HTERT RPE-1 (cell line): ENCODE measurements around the gene LHPP.

Source experiments
- in situ Hi-C: fragments of 300-500 bp; cut with MboI; formaldehyde crosslinking; loops from 4 replicates; pipeline ENCODE4 v1.14.3; 2020; ENCODE audit warnings: low sequenced_read_pairs

Gene LHPP

DNA sequence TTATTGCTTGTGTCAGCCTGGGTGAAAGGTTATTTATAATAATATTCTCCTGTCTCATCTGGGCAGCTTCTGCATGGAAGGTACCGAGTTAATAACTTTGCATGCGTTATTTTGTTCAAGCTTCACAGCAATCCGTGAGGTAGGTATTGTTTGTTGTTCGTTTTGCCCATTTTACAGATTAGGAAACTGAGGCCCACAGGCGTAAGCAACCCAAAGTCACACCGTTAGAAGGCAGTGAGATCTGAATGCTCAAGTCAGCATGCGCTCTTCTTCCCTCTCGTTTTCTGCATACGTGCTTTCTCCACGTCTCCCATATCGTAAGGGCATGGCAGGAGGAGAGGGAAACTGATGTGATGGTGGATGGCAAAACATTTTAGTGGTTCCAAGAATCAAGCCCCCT, 34.1 kb downstream of the LHPP start:
- in situ Hi-C loops: no loop called here

DNA sequence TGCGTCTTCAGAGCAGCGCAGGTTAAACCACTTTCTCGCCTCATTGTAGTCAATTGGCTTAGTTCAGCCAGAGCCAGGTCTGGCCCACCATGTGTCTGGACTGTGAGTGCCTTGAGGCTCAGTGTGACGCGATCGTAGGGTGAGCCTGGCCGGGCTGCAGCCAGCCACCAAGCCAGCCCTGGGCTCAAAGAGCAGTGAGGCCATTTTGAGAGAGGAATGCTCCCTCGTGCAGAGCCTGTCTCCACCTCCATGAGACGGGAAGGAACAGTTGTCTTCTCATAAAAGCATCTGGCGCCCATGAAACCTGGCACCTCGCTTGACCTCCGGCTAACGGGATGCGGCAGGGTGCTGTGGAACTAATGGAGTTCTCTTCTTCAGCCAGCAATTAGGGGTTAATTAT, 34.5 kb downstream of the LHPP start:
- in situ Hi-C loops: no loop called here

DNA sequence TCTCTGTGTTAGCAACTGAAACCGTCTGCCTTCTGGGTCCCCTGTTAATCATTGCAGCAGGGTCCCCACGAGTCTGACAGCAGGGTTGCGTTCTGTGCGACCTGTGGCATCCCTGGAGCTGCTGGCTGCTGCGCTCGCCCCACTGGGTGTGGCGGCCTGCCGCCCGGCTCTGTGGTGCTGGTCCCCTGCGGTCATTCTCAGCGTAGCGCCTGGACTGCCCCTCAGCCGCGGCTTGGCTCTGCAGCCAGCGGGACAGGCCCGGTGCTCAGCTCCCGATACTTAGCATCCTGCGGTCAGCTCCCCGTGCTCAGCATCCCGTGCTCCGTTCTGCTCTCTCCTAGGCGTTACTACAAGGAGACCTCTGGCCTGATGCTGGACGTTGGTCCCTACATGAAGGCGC, 35.0 kb downstream of the LHPP start:
- in situ Hi-C loops: no loop called here

DNA sequence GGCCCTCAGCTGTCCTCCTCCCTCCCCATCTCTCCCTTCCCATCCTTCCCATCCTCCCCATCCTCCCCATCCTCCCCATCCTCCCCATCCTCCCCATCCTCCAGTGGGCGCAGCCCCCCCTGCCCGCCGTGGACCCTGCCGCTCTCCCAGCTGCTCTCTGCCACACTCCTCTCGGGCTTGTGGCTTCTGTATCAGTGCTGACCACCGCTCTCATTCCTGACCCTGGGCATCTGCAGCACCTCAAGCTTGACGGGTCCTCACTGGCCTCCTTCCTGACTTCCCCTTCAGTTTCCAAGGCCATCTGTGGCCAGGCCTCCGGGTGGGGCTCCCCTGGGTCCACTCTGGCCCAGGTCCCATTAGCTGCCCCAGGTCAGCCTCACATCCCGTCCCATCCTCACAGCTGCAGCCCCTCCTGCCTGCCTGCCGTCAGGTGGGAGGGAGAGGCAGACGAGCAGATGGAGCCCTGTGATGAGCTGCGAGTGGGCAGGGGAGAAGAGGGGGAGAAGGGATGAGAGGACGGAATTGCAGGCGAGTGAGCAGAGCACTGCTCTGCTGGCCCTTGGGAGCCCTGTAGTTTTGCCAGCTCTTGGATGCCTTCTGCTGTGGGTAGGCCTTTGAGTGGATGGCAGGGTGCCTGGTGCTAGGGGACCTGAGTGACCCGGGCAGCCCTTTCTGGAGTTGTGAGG, 35.7 kb downstream of the LHPP start:
- in situ Hi-C loops: no loop called here

DNA sequence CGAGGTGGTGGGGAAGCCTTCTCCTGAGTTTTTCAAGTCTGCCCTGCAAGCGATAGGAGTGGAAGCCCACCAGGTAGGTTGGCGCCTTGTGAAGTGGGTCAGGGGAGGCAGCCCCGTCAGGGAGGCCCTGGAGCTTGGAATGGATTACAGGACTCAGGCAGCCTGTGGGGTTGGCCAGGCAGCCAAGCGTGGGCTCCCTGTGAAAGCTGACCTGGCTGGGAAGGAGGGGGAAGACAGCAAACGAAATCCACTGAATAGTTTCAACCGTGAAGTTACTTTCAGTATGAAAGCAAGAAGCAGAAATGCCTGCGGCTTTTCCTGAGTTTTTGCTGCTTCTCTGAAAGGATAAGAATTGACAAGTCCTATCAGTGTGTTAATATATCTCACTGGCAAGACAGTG, 36.4 kb downstream of the LHPP start:
- in situ Hi-C loops: no loop called here

DNA sequence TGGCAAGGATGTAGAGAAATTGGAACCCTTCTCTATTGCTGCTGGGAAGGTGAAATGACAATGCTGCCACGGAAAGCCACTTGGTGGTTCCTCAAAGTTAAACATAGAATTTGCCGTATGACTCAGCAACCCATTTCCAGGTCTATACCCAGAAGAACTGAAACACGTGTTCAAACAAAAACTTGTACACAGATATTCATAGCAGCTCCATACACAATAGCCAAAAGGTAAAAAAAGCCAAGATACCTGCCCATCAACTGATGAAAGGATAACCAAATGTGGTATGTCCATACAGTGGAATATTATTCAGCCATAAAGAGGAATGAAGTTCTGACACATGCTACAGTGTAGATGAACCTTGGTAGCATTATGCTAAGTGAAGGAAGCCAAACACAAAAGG, 39.1 kb downstream of the LHPP start:
- in situ Hi-C loops: no loop called here

DNA sequence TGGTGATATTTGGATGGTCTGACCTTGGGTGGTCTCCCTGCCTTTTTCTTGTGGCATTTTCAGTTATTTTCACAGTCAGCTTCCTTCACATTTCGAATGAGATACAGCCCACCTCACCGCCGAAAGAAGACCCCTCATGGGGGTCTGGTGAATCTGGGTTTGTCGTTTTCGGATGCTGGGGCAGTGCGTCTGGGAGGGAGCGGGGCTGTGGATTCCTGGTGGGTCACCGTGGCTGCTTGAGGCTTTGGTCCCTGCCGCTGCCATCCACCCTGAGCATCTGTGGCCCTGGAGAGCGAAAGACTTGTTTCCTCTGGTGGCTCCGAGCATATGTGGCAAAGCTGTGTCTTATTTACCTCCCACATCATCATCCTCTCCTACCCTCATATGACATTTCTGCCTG, 43.1 kb downstream of the LHPP start:
- in situ Hi-C loops: no loop called here

DNA sequence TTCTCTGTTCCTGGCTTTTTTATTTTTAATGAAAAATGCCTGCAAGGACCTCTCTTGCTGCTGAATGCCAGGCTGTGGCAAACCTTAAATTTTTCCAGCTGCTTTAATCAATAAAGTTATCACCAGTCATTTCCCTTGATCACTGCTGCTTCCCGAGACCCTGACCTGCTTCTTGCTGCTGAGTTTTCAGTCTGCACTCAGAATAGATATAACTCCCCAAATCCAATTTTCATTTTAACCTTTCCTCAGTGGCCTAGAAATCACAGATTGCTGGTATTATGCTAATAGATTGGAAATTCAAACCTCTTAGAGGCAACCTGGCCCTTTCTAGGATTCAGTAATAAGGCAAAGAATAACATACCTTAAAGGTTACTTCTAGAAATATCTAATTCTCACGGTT, 43.7 kb downstream of the LHPP start:
- in situ Hi-C loops: no loop called here

DNA sequence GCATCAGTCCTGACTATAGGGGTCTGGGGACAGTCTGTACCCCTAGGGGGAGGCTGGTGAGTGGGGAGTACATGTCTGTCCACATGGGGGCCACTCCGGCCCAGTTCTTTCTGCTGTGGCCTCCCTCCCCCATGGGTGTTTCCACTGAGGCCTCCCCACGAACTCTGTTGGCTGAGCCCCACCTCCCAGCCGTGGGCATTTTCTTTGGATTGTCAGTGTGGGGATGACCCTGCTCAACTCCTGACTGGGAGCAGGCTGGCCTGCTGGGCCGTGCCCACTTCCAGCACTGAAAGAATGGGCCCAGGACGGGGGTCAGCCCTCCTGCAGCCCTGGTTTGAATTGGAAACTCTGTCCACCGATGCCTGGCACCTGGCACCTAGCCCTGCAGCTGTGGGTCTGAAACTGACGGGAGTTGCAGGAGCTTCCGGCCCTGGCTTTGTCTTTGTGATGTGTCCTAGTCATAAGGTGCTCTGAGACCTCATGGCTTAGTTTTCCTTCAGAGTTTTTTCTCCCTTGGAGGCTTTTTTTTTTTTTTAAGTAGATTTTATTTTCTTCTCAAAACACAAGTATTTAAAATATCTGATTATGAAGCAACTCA, 46.5 kb downstream of the LHPP start:
- in situ Hi-C loops: no loop called here

DNA sequence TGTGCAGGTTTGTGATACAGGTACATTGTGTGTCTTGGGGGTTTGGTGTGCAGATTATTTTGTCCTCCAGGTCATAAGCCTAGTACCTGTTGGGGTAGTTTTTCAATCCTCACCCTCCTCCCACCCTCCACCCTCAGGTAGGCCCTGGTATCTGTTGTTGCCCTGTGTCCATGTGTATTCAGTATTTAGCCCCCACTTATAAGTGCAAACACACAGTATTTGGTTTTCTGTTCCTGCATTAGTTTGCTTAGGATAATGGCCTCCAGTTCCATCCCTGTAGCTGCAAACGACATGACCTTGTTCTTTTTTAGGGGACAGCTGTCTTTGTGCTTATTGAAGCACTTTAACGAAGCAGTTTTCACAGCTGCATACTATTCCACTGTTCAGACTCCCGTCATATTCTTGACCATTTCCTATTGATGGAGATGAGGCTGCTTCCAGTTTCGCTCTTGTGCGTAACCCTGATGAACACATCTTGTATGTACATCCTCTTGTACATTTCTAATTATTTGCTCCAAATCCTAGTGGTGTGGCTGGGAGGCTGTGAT, 47.4 kb downstream of the LHPP start:
- in situ Hi-C loops: no loop called here

DNA sequence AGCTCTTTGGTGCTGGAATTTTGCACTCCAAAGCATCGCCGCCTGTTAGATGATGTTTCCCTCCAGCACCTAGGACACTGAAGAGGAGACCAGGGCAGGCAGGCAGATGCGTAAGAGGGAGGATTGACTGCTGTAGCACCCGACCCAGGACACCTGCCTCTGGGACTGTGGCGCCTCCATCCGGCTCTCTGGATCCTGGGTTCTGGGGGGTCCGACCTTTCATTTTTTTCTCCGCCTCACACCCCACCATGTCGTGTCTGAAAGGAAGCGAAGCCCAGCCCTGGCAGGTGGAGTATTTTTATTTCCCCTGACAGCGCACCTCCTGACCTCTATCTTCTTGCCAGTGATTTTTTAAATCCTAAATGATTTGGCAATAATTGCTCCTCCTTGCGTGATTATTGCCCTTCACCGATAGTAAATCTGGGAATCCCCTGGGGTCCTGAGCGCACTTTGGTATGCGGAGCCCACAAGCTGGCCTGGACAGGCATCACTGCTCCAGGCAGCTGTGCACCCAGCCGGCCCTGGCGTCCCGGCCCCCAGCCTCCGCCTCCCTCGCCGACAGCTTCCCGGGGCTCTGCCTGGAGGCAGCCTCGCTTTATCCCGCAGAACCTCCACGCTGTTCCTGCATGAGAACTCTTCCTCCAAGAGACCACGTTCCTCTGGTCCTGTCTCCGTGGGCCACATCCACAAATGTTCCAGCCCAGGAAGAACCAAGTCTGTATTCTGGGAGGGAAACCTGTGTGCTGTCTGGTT, 48.4 kb downstream of the LHPP start:
- in situ Hi-C loops: no loop called here

DNA sequence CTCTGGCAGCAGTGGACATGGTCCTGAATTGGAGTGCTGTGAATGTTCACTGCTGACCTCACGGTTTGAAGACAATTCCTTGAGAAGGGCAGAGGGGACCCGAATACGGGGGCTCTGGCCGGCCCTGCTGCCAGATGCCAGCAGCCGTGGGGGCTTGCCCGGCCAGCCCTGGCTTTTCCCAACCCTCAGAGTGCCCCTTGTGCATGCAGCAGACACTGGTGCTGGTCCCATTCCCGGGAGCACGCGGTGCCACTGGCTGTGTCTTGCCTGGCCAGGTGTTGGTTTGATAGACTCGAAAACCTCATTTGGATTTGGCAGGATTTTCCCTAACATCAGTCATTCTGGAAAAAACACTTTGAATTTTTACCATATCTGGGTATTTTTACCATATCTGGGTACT, 49.1 kb downstream of the LHPP start:
- in situ Hi-C loops: no loop called here

DNA sequence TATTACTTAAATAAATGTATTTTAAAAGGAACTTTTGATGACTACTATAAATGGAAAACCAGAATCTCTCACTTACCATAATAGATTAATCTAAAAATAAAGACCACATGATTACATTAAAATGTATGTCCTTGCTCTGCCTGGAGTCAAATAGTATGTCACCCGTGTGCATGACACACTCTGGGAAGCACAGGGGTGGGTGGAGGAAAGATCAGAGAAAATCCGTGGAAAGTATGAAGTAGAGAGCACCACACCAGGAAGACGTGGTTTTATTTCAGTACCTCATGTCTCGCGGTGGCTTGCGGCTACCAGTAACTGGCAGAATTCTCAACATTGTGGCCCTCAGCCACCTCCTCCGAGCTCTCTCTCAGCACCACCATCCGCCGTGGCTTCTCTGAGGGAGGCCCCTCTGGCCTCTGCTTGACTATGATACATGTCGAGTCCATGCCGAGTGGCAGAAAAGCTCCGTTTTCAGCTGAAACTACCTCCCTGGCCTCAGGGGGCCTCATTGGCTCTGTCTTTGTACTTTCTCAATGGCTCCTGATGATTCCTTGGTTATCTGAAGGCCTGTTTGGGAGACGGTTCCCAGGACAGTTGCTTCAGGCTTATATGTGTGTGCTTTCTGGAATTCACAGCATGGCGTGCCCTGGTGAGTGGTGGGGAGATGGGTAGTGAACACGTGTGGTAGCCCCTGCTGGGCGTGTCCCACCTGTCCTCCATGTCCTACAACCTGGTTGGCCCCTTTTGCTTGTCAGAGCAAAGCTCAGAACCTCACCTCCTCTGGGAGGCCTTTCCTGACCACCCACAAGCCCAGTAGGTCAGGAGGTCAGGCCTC, 49.8 kb downstream of the LHPP start:
- in situ Hi-C loops: no loop called here

DNA sequence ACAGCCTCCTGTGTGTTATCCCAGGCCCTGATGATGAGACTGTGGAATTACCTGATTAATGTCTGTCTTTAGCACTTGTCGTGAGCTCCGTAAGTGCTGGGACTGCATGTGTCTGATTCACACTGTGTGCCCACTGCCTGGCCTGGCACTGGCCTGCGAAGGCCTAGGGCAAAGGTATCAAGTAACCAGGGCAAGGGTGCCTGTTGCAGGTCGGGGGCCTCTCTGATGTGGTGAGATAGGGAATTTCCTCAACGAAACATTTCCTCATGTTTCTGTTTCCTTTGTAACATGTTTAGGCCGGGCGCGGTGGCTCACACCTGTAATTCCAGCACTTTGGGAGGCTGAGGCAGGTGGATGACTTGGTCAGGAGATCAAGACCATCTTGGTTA, 50.4 kb downstream of the LHPP start:
- in situ Hi-C loops: no loop called here

DNA sequence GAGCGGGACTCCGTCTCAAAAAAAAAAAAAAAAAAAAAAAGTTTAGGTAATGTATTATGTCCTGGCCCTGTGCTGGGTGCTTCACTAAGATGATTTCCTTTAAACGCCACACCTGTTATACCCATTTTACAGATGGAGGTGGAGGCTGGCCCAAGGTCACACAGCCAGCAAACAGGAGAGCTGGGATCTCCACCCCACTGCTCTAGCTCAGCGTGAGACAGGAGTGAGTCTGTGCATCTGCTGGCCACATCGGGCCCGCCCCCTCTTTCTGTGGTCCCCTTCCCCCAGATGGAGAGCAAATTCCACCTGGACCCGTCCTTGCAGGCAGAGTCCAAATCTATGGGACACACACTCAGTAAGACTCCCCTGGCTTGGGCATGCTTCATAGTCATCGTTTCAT, 51.0 kb downstream of the LHPP start:
- in situ Hi-C loops: no loop called here

DNA sequence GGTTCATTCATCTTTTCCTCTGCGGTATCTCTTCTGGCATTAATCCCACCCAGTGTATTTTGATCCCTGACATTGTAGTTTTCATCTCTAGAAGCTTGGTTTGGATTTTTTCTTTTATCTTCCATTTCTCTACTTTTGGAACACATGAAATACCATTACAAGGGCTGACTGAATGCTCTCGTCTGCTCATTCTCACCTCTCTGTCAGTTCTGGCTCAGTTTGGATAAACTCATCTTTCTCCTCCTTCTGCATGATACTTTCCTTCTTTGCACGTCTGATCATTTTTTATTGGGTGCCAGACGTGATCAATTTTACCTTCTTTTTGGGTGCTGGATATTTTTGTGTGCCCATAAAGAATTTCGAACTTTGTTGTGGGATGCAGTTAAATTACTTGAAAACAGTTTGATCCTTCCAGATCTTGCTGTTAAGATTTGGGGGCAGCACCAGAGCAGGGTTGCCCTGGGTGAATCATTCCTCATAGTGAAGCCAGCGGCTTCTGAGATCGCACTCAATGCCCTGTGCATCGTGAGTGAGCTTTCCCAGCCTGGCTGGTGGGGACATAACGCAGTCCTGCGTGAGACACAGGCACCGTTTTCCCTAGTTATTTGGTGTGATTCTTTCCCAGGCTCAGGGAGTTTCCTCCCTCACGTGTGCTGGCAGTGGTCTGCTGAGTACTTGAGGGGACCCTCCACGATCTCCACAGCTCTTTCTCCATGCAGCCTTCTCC, 53.8 kb downstream of the LHPP start:
- in situ Hi-C loops: no loop called here

DNA sequence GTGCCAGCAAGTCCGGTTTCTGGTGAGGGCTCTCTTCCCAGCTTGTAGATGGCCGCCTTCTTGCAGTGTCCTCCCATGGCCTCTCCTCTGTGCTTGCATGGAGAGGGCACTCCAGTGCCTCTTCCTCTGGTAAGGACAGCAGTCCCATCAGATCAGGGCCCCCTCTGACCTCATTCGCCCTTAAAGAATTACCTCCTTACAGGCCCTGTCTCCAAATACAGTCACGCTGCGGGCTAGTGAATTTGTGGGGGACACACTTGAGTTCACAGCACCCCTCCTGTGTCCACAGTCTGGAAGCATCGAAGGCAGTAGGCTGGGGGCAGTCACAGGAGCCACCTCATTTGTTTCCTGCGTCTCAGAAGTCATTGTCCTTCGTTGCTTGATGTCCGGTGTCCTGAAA, 54.6 kb downstream of the LHPP start:
- in situ Hi-C loops: no loop called here

DNA sequence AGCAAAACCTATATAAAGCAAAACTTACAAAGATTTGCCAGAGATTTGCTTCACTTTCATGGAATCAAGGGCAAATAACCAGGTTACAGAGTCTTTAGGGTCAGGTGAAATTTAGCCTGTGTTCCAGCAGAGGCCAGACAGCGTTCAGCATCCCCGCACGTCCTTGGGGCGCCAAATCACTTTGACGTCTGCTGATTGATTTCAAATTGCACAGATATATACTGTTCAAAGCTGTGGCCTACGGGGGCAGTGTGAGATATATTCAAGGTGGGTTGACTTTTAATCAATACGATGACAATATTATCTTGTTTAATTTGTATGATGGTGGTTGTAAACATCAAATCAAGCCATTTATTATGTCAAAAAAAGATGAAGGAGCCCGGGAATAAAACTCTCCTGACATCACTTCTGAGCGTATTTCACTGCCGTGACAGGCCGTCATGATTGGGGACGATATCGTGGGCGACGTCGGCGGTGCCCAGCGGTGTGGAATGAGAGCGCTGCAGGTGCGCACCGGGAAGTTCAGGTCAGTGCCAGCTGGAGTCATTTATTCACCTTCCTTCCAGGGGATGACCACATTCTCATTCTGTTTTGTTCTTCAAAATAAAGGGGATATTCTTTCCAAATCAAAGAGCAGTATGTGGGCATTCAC, 55.2 kb downstream of the LHPP start:
- in situ Hi-C loops: no loop called here

DNA sequence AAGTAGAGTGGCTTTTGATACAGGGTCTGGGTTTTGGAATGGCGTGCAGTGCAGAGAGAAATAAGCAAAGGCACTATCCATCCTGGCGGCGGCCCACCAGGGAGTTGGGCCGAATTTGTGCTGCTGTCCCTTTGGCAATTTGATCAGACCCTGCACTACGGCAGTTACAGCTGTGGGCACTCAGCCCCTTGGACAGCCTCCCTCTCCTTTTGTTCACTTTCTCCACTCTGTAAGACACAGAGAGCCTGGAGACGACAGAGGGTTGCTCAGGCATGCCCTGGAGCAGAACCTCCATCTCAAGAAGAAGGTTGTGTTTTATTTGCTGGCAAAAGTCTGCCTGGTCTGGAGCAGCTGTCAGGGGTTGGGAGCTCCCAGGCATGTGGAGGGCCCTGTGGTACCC, 55.8 kb downstream of the LHPP start:
- in situ Hi-C loops: no loop called here

DNA sequence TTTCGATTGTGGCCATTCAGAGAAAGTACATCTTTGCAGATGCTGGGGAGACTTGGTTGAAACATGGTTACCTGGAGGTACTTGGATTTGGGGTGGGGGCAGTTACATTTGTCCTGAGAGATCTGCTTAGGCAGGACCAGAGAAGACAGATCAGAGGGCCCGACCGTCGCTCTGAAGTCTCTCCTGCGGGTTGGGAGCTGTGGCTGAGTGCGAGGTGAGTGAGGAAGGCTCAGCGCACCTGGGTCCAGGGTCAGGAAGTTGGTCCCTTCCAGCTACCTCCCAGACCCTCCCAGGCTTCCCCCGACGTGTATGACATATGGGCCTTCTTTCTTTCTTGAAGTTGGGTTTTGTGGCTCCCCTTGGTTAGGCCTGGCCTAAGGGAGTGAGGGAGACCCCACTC, 56.3 kb downstream of the LHPP start:
- in situ Hi-C loops: no loop called here
